ENCODE data around the gene FANK1. TPM values are rescaled to one million over a fixed set of nuclear protein-coding genes. Genes with fewer than 3 reads are reported as not detected.

Gene FANK1
- total RNA-seq, 2 experiments from 2014 or later = not detected

DNA sequence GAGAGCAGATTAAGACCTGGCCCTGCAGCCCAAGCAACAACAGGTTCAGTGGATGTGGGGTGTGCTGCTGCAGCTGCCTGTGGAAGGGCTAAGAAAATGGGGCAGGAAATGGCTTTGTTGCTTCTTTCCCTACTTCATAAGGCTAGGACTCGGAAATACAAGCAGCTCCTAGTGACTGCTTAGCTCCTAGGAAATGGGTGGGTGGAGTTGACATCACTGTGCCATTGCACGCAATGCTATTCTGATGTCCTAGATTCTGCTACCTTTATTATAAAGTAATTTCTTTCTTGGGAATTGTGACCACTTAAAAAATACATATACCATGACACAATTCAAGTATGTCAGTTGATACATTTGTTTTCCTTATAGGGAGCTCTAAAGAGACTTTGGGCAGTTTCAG lies 155.8 kb downstream of the FANK1 start:
- no TSS peak for BruUV-seq (replicated peaks)
- Histone ChIP-seq H3K4me1 (ENCODE audit: insufficient read depth, low read length, poor library complexity, severe bottlenecking) (no peaks in the 10 kb centered on the region), H4K20me1 (ENCODE audit: insufficient read depth, low read length) (no peaks in the 10 kb centered on the region), H3K9me2 (ENCODE audit: insufficient read depth, low read length) (no peaks in the 10 kb centered on the region), H3K4me3 (ENCODE audit: low read depth, low read length, poor library complexity, severe bottlenecking) (no peak overlapping the region), H3K9me3 (ENCODE audit: low read length) (no peaks in the 10 kb centered on the region), H2AFZ (ENCODE audit: low read length) (no peak overlapping the region), H3K79me2 (ENCODE audit: insufficient read depth, low read depth, low read length) (no peaks in the 10 kb centered on the region), H3K36me3 (ENCODE audit: insufficient read depth, low read length) (no peaks in the 10 kb centered on the region), H3K4me2 (ENCODE audit: low read length) (no peak overlapping the region), H3K27ac (ENCODE audit: low read depth, low read length, poor library complexity, severe bottlenecking) (no peak overlapping the region)
- DNase-seq (ENCODE audit: low spot score) = no peak
- ChIA-PET CTCF (ENCODE audit: unreplicated experiment) (no interaction called here), POLR2A (interaction anchor here (0.6 kb wide), 1 partner anchor 838 kb away, joined by 3 read pairs; no protein-coding TSS in a partner anchor)
- intact Hi-C loops (cut with micrococcal nuclease; ENCODE audit: unreplicated experiment) = no loop called here
- TF ChIP-seq, protein P1, sequence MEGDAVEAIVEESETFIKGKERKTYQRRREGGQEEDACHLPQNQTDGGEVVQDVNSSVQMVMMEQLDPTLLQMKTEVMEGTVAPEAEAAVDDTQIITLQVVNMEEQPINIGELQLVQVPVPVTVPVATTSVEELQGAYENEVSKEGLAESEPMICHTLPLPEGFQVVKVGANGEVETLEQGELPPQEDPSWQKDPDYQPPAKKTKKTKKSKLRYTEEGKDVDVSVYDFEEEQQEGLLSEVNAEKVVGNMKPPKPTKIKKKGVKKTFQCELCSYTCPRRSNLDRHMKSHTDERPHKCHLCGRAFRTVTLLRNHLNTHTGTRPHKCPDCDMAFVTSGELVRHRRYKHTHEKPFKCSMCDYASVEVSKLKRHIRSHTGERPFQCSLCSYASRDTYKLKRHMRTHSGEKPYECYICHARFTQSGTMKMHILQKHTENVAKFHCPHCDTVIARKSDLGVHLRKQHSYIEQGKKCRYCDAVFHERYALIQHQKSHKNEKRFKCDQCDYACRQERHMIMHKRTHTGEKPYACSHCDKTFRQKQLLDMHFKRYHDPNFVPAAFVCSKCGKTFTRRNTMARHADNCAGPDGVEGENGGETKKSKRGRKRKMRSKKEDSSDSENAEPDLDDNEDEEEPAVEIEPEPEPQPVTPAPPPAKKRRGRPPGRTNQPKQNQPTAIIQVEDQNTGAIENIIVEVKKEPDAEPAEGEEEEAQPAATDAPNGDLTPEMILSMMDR (conservative IDR thresholded peaks at IDR 0.05; ENCODE audit: low read length) = no peak
- no peak for TF ChIP-seq EZH2phosphoT487 (IDR thresholded peaks at IDR 0.05; ENCODE audit: borderline replicate concordance, low read depth, low read length)

DNA sequence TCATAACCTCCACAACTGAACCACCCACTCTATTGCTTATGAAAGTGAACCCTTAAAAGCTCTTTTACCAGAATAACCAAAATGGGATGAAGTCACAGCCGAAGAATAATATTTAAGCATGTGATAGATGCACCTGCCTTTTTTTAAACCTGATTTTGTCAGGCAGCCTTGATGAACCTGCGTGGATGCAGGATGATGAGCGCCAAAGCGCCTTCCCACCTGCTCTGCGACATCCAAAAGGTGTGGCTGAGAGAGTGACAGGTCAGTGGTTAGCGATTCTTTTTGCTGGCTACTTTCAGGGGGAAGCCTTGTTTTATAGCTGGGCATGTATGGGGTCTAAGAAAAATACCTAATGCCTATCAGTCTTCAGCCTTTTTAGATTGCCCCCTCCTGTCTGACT lies 157.8 kb downstream of the FANK1 start:
- no peaks in the 10 kb centered on the region for H3K36me3 ChIP-seq (ENCODE audit: insufficient read depth, low read length)
- no peaks in the 10 kb centered on the region for H4K20me1 ChIP-seq (ENCODE audit: insufficient read depth, low read length)
- H3K4me3 ChIP-seq (ENCODE audit: low read depth, low read length, poor library complexity, severe bottlenecking) = no peak overlapping the region
- H3K4me2 ChIP-seq (ENCODE audit: low read length) = no peak overlapping the region
- POLR2A ChIA-PET = no interaction called here
- no peaks in the 10 kb centered on the region for H3K9me2 ChIP-seq (ENCODE audit: insufficient read depth, low read length)
- TF ChIP-seq, protein P1 (conservative IDR thresholded peaks at IDR 0.05; ENCODE audit: low read length) = no peak
- no peak for TF ChIP-seq EZH2phosphoT487 (IDR thresholded peaks at IDR 0.05; ENCODE audit: borderline replicate concordance, low read depth, low read length)
- no TSS peak for BruUV-seq (replicated peaks)
- H3K9me3 ChIP-seq (ENCODE audit: low read length) = no peaks in the 10 kb centered on the region
- CTCF ChIA-PET (ENCODE audit: unreplicated experiment) = no interaction called here
- H3K79me2 ChIP-seq (ENCODE audit: insufficient read depth, low read depth, low read length) = no peaks in the 10 kb centered on the region
- no peak overlapping the region for H3K27ac ChIP-seq (ENCODE audit: low read depth, low read length, poor library complexity, severe bottlenecking)
- no peak overlapping the region for H2AFZ ChIP-seq (ENCODE audit: low read length)
- no peak for DNase-seq (ENCODE audit: low spot score)
- H3K4me1 ChIP-seq (ENCODE audit: insufficient read depth, low read length, poor library complexity, severe bottlenecking) = no peaks in the 10 kb centered on the region
- intact Hi-C loops (cut with micrococcal nuclease; ENCODE audit: unreplicated experiment) = no loop called here

DNA sequence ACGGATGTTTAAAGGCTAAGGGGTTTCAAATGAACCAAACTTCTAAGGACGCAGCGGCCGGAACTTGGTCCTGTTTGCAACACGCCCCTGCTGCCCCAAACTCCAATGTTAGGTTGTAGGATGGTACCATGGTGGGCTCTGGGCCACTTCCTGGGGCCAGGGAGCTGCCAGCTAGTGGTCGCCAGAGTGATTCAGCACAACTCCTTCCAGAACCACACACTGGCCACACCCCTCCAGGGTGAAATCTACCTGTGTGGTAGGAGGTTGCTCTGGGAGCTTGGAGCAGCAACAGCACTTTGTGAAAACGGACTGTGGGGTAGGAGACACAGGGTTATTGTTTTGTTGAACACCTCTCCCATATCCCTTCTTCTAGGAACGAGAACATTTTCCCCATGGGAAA lies 161.1 kb downstream of the FANK1 start:
- Histone ChIP-seq H4K20me1 (ENCODE audit: insufficient read depth, low read length) (no peaks in the 10 kb centered on the region), H3K9me3 (ENCODE audit: low read length) (no peaks in the 10 kb centered on the region), H3K4me1 (ENCODE audit: insufficient read depth, low read length, poor library complexity, severe bottlenecking) (no peaks in the 10 kb centered on the region), H3K4me3 (ENCODE audit: low read depth, low read length, poor library complexity, severe bottlenecking) (no peak overlapping the region), H3K27ac (ENCODE audit: low read depth, low read length, poor library complexity, severe bottlenecking) (no peak overlapping the region), H3K4me2 (ENCODE audit: low read length) (no peak overlapping the region), H2AFZ (ENCODE audit: low read length) (no peak overlapping the region), H3K79me2 (ENCODE audit: insufficient read depth, low read depth, low read length) (no peaks in the 10 kb centered on the region), H3K36me3 (ENCODE audit: insufficient read depth, low read length) (no peaks in the 10 kb centered on the region), H3K9me2 (ENCODE audit: insufficient read depth, low read length) (no peaks in the 10 kb centered on the region)
- intact Hi-C loops (cut with micrococcal nuclease; ENCODE audit: unreplicated experiment) = no loop called here
- DNase-seq (ENCODE audit: low spot score) = no peak
- ChIA-PET CTCF (ENCODE audit: unreplicated experiment) (no interaction called here), POLR2A (no interaction called here)
- TF ChIP-seq, protein P1 (conservative IDR thresholded peaks at IDR 0.05; ENCODE audit: low read length) = no peak
- no peak for TF ChIP-seq EZH2phosphoT487 (IDR thresholded peaks at IDR 0.05; ENCODE audit: borderline replicate concordance, low read depth, low read length)
- BruUV-seq (replicated peaks) = no TSS peak
